Psoas muscle (tissue), 8 donors: ENCODE results near the gene PRR36. TPM values are rescaled to one million over a fixed set of nuclear protein-coding genes. Genes with fewer than 3 reads are reported as not detected.

Source experiments
- ATAC-seq, 4 donors: fragments of 200-7000 bp; cut with Tn5 transposase; one replicate each; pipeline ENCODE4 v1.9.1; 2020; ENCODE audit warnings: moderate library complexity in 3 of 4, mild to moderate bottlenecking in 2 of 4
- DNase-seq, 2 donors: peaks; one replicate each; pipeline ENCODE4 v3.0.0-alpha.2; 2020
- H3K27ac ChIP-seq: fragments of 200-600 bp; one replicate; pipeline ENCODE4 v1.8.0; 2022
- H3K27me3 ChIP-seq, 3 donors: fragments of 200-600 bp in 1 of 3; one replicate each; pipeline versions ENCODE4 v1.6.1 to v1.8.0; 2013 to 2022; ENCODE audit warnings: low read length in 2 of 3, mild to moderate bottlenecking in 2 of 3, moderate library complexity in 1 of 3; ENCODE audit not compliant: insufficient read depth in 3 of 3
- H3K36me3 ChIP-seq, 2 donors: fragments of 200-600 bp in 1 of 2; one replicate each; pipeline versions ENCODE4 v1.6.1 to v1.8.0; 2013 to 2022; ENCODE audit warnings: low read depth in 1 of 2, mild to moderate bottlenecking in 1 of 2, moderate library complexity in 1 of 2; ENCODE audit not compliant: insufficient read depth in 1 of 2
- H3K4me1 ChIP-seq: fragments of 200-600 bp; one replicate; pipeline ENCODE4 v1.8.0; 2022
- H3K4me3 ChIP-seq: fragments of 200-600 bp; one replicate; pipeline ENCODE4 v1.8.0; 2022; ENCODE audit warnings: mild to moderate bottlenecking
- H3K9me3 ChIP-seq: fragments of 200-600 bp; one replicate; pipeline ENCODE4 v1.8.0; 2022
- CTCF ChIP-seq: fragments of 200-600 bp; IDR thresholded peaks from one replicate; pipeline ENCODE4 v1.8.0; 2022; ENCODE audit warnings: antibody characterized with exemption
- WGBS, 3 donors: extraction: QIAGEN DNeasy Blood & Tissue Kit; methylation state at CpG; one replicate each; pipeline versions ENCODE4 v1.1.6 to v1.1.7; 2013; 5-methylcytosine and 5-hydroxymethylcytosine counted together
- intact Hi-C, 2 donors: fragments of 100-400 bp; cut with DNase I; formaldehyde crosslinking; loops; one replicate each; pipeline versions ENCODE4 v1.11.0 to v1.14.2; 2022
- polyA plus RNA-seq, 3 donors: library from polyadenylated mRNA; stranded (reverse); fragments of 200-250 nt; gene quantifications; one replicate each; pipeline ENCODE4 v1.2.3, GENCODE V29; 2013
- total RNA-seq, 4 donors: library from RNA; stranded (reverse); fragmentation: NEBNext Ultra II Directional in 2 of 4; extraction: Animal tissue kit (Norgen Biotek cat#: 25700) in 2 of 4; gene quantifications; one replicate each; pipeline versions ENCODE4 v1.2.1 to v1.2.4, GENCODE V29; 2021 to 2023
- donor health status: healthy with polysubstance abuse.
- donor health status: DM: no; HTN: no; CAD: no; lungs with moderate emphysema.
- donor health status: Bipolar disorder and iron deficiency.
- donor health status: healthy.
- donor health status: DM: yes; HTN: yes; CAD: no.
- donor health status: DM: no; HTN: no; CAD: no.
- donor health status: DM: no; HTN: no; CAD: no.
- donor health status: DM: yes; HTN: yes; CAD: no.

PRR36 gene
- total and polyA plus RNA-seq, 7 donors: not detected

GRCh38 chr19:7829166-7829520, 45.0 kb downstream of the PRR36 start:
- H3K4me3 ChIP-seq: peak overlapping the region; percentile 73
- DNase-seq (no peak), ATAC-seq (no peak)
- no peaks in the 10 kb centered on the region for H3K4me1 ChIP-seq
- H3K27ac ChIP-seq: no peak overlapping the region
- intact Hi-C loops: no loop called here
- no peaks in the 10 kb centered on the region for H3K9me3 ChIP-seq
- H3K36me3 ChIP-seq: no peaks in the 10 kb centered on the region
- peaks cover 0 to 17% (median 0%) of the 10 kb centered on the region in 3 donors for H3K27me3 ChIP-seq
- TF ChIP-seq CTCF: no peak
- WGBS, 3 donors: 5 to 7% (median 6%) methylated on average over 18 of the region's 18 CpGs

GRCh38 chr19:7823686-7824301, 50.4 kb downstream of the PRR36 start:
- Histone ChIP-seq H3K4me3 (no peak overlapping the region), H3K27ac (no peak overlapping the region), H3K9me3 (peaks cover 2% of the 10 kb centered on the region), H3K4me1 (no peaks in the 10 kb centered on the region), H3K36me3 (no peaks in the 10 kb centered on the region), H3K27me3 (peaks cover 0 to 37% (median 0%) of the 10 kb centered on the region in 3 donors)
- intact Hi-C loops: no loop called here
- no peak for TF ChIP-seq CTCF
- ATAC-seq (no peak), DNase-seq (no peak)
- 14 to 28% (median 20%) methylated on average over 9 of the region's 9 CpGs for WGBS, 3 donors

GRCh38 chr19:7822910-7823515, 51.2 kb downstream of the PRR36 start:
- H3K27me3 ChIP-seq: peaks cover 0 to 37% (median 0%) of the 10 kb centered on the region in 3 donors
- H3K36me3 ChIP-seq: no peaks in the 10 kb centered on the region
- H3K27ac ChIP-seq: no peak overlapping the region
- no peaks in the 10 kb centered on the region for H3K4me1 ChIP-seq
- ATAC-seq: no peak
- WGBS, 3 donors: 82 to 93% (median 90%) methylated on average over 4 of the region's 4 CpGs
- no peak overlapping the region for H3K4me3 ChIP-seq
- no peak for TF ChIP-seq CTCF
- no peak for DNase-seq
- peaks cover 4% of the 10 kb centered on the region for H3K9me3 ChIP-seq
- intact Hi-C loops: no loop called here

- no peaks in the 10 kb centered on the region for H3K4me1 ChIP-seq
- peaks cover 4% of the 10 kb centered on the region for H3K9me3 ChIP-seq
- no peak for TF ChIP-seq CTCF
- H3K4me3 ChIP-seq: no peak overlapping the region
- ATAC-seq (no peak), DNase-seq (no peak)
- H3K27me3 ChIP-seq: peaks cover 0 to 30% (median 0%) of the 10 kb centered on the region in 3 donors
- intact Hi-C loops: no loop called here
- WGBS, 3 donors: 56 to 58% (median 57%) methylated on average over 3 of the region's 3 CpGs
- H3K27ac ChIP-seq: no peak overlapping the region
- no peaks in the 10 kb centered on the region for H3K36me3 ChIP-seq
Measured at GRCh38 chr19:7820588-7820987, 53.6 kb downstream of the PRR36 start.
